OCI-LY3 (cell line): Measurements from ENCODE around the gene TRAPPC13.

ENCODE experiments used
- H2AFZ ChIP-seq: fragments of 200-600, 300-600 bp; shearing (Covaris generic); 2 replicates; pipeline ENCODE4 v1.6.0; 2014; ENCODE audit warnings: antibody characterized with exemption, low read depth, low read length
- H3K27ac ChIP-seq: fragments of 200-600, 300-600 bp; sonication (generic); 2 replicates; pipeline ENCODE4 v1.5.1; 2014; ENCODE audit warnings: mild to moderate bottlenecking, low read length, moderate library complexity, mixed read lengths
- H3K27me3 ChIP-seq: fragments of 200-600, 300-600 bp; sonication (generic); 2 replicates; pipeline ENCODE4 v1.6.1; 2014; ENCODE audit warnings: low read depth, low read length, mixed read lengths
- H3K36me3 ChIP-seq: fragments of 200-600, 300-600 bp; sonication (generic); replicated peaks from 2 replicates; pipeline ENCODE3; 2014; ENCODE audit warnings: low read depth, low read length, mixed read lengths
- H3K4me1 ChIP-seq: fragments of 300-600, 200-600 bp; sonication (generic); 2 replicates; pipeline ENCODE4 v1.6.1; 2014; ENCODE audit warnings: low read length, mixed read lengths
- H3K4me2 ChIP-seq: fragments of 200-600, 300-600 bp; sonication (generic); 2 replicates; pipeline ENCODE4 v1.6.1; 2014; ENCODE audit warnings: low read length, mixed read lengths
- H3K4me3 ChIP-seq: fragments of 300-600, 200-600 bp; sonication (generic); 2 replicates; pipeline ENCODE4 v1.5.1; 2014; ENCODE audit warnings: antibody characterized with exemption, mild to moderate bottlenecking, low read length, moderate library complexity
- H3K79me2 ChIP-seq: fragments of 300-600, 200-600 bp; shearing (Covaris generic); 2 replicates; pipeline ENCODE4 v1.6.1; 2014; ENCODE audit warnings: mild to moderate bottlenecking, low read length, mixed read lengths
- H3K9ac ChIP-seq: fragments of 300-600, 200-600 bp; shearing (Covaris generic); 2 replicates; pipeline ENCODE4 v1.6.0; 2014; ENCODE audit warnings: mild to moderate bottlenecking, low read length, moderate library complexity
- H3K9me3 ChIP-seq: fragments of 200-600, 300-600 bp; shearing (Covaris generic); 2 replicates; pipeline ENCODE4 v1.6.1; 2014; ENCODE audit warnings: low read length, mixed read lengths; ENCODE audit not compliant: insufficient read depth
- H4K20me1 ChIP-seq: fragments of 200-600, 300-600 bp; sonication (generic); 2 replicates; pipeline ENCODE4 v1.6.1; 2016; ENCODE audit warnings: low read length, mixed read lengths; ENCODE audit not compliant: insufficient read depth
- CTCF ChIP-seq: fragments of 200-600, 300-600 bp; sonication (generic); IDR thresholded peaks from 2 replicates; pipeline ENCODE4 v1.5.1; 2014; ENCODE audit warnings: antibody characterized with exemption, low read length, low read depth
- EZH2phosphoT487 ChIP-seq: fragments of 200-600 bp; shearing (Covaris generic); IDR thresholded peaks from 2 replicates; pipeline ENCODE4 v1.6.1; 2018; ENCODE audit warnings: antibody characterized with exemption, mixed run types, low read depth

Gene TRAPPC13

GRCh38 chr5:65623482-65623881, 1.3 kb upstream of the TRAPPC13 start:
- no peaks in the 10 kb centered on the region for H4K20me1 ChIP-seq
- no peak overlapping the region for H3K27ac ChIP-seq
- H3K9ac ChIP-seq: peak overlapping the region; percentile 89
- H3K9me3 ChIP-seq: no peaks in the 10 kb centered on the region
- H2AFZ ChIP-seq: no peak overlapping the region
- TF ChIP-seq EZH2phosphoT487 (no peak), CTCF (no peak)
- peaks cover 14% of the 10 kb centered on the region for H3K4me1 ChIP-seq
- no peaks in the 10 kb centered on the region for H3K27me3 ChIP-seq
- peak overlapping the region; percentile 96 for H3K4me3 ChIP-seq
- H3K79me2 ChIP-seq: peaks cover 51% of the 10 kb centered on the region
- peak overlapping the region; percentile 91 for H3K4me2 ChIP-seq
- no peaks in the 10 kb centered on the region for H3K36me3 ChIP-seq

GRCh38 chr5:65624025-65624570, 729 bp upstream of the TRAPPC13 start, which contains the start of gene TRIM23:
TSS of gene TRIM23 (minus strand) at chr5:65624333. CDS start at chr5:65624274, 59 bp downstream.
- TF ChIP-seq CTCF: no peak
- TF ChIP-seq EZH2phosphoT487: no peak
- peak within 1 kb of the TSS; percentile 96 for H3K4me3 ChIP-seq
- no peaks in the 10 kb centered on the region for H3K9me3 ChIP-seq
- peak within 1 kb of the TSS; percentile 92 for H2AFZ ChIP-seq
- peak within 1 kb of the TSS; percentile 84 for H3K27ac ChIP-seq
- H3K4me1 ChIP-seq: peaks cover 14% of the 10 kb centered on the region
- H4K20me1 ChIP-seq: no peaks in the 10 kb centered on the region
- H3K4me2 ChIP-seq: peak within 1 kb of the TSS; percentile 91
- H3K9ac ChIP-seq: peak within 1 kb of the TSS; percentile 89
- no peaks in the 10 kb centered on the region for H3K27me3 ChIP-seq
- H3K79me2 ChIP-seq: peaks cover 51% of the 10 kb centered on the region
- H3K36me3 ChIP-seq: no peaks in the 10 kb centered on the region

- peak overlapping the region; percentile 96 for H3K4me3 ChIP-seq
- H3K9me3 ChIP-seq: no peaks in the 10 kb centered on the region
- H3K9ac ChIP-seq: peak overlapping the region; percentile 89
- no peak overlapping the region for H3K27ac ChIP-seq
- H3K4me2 ChIP-seq: peak overlapping the region; percentile 82
- no peaks in the 10 kb centered on the region for H4K20me1 ChIP-seq
- H3K4me1 ChIP-seq: peaks cover 14% of the 10 kb centered on the region
- no peak overlapping the region; the same call in 1 of the 2 replicates for H2AFZ ChIP-seq
- H3K36me3 ChIP-seq: no peaks in the 10 kb centered on the region
- peaks cover 51% of the 10 kb centered on the region for H3K79me2 ChIP-seq
- H3K27me3 ChIP-seq: no peaks in the 10 kb centered on the region
- no peak for TF ChIP-seq EZH2phosphoT487
- TF ChIP-seq CTCF: no peak
Observed at GRCh38 chr5:65625743-65626142, 916 bp downstream of the TRAPPC13 start.

- no peak overlapping the region for H2AFZ ChIP-seq
- no peaks in the 10 kb centered on the region for H3K9me3 ChIP-seq
- peaks cover 2% of the 10 kb centered on the region; the same call in 1 of the 2 replicates for H3K4me1 ChIP-seq
Observed at GRCh38 chr5:65630981-65631380, 6.2 kb downstream of the TRAPPC13 start.

More at GRCh38 chr5:65630981-65631380, 6.2 kb downstream of the TRAPPC13 start:
- Histone ChIP-seq H3K4me3 (no peak overlapping the region), H3K9ac (no peak overlapping the region), H3K27me3 (no peaks in the 10 kb centered on the region), H3K36me3 (no peaks in the 10 kb centered on the region), H3K27ac (no peak overlapping the region), H4K20me1 (no peaks in the 10 kb centered on the region), H3K4me2 (no peak overlapping the region), H3K79me2 (peaks cover 20% of the 10 kb centered on the region)
- TF ChIP-seq CTCF: no peak
- TF ChIP-seq EZH2phosphoT487: no peak
